Measurements from ENCODE around the gene TRAF3IP1.

Gene TRAF3IP1

GRCh38 chr2:238409341-238410199 is 89.3 kb downstream of the TRAF3IP1 start:
- TF ChIP-seq GATA3 (IDR thresholded peaks at IDR 0.05; ENCODE audit: low read depth, low read length) (no peak), GATA2 (IDR thresholded peaks at IDR 0.05; ENCODE audit: low read depth, low read length) (no peak)

- TF ChIP-seq GATA2 (IDR thresholded peaks at IDR 0.05; ENCODE audit: low read depth, low read length) = no peak
- TF ChIP-seq GATA3 (IDR thresholded peaks at IDR 0.05; ENCODE audit: low read depth, low read length) = no peak
These were observed 91.9 kb downstream of the TRAF3IP1 start for GRCh38 chr2:238412067-238412767.

- TF ChIP-seq GATA3 (IDR thresholded peaks at IDR 0.05; ENCODE audit: low read depth, low read length) (no peak), GATA2 (IDR thresholded peaks at IDR 0.05; ENCODE audit: low read depth, low read length) (no peak)
These were observed 93.0 kb downstream of the TRAF3IP1 start for GRCh38 chr2:238413368-238413767.

GRCh38 chr2:238415036-238415764 is 94.9 kb downstream of the TRAF3IP1 start:
- no peak for TF ChIP-seq GATA2 (IDR thresholded peaks at IDR 0.05; ENCODE audit: low read depth, low read length)
- TF ChIP-seq GATA3 (IDR thresholded peaks at IDR 0.05; ENCODE audit: low read depth, low read length) = no peak

- no peak for TF ChIP-seq GATA3 (IDR thresholded peaks at IDR 0.05; ENCODE audit: low read depth, low read length)
- no peak for TF ChIP-seq GATA2 (IDR thresholded peaks at IDR 0.05; ENCODE audit: low read depth, low read length)
These were observed 95.6 kb downstream of the TRAF3IP1 start for GRCh38 chr2:238415893-238416292.

GRCh38 chr2:238418196-238418998 is 98.1 kb downstream of the TRAF3IP1 start:
- no peak for TF ChIP-seq GATA3 (IDR thresholded peaks at IDR 0.05; ENCODE audit: low read depth, low read length)
- no peak for TF ChIP-seq GATA2 (IDR thresholded peaks at IDR 0.05; ENCODE audit: low read depth, low read length)

- no peak for TF ChIP-seq GATA2 (IDR thresholded peaks at IDR 0.05; ENCODE audit: low read depth, low read length)
- TF ChIP-seq GATA3 (IDR thresholded peaks at IDR 0.05; ENCODE audit: low read depth, low read length) = no peak
These were observed 98.8 kb downstream of the TRAF3IP1 start for GRCh38 chr2:238418999-238419546.

- TF ChIP-seq GATA3 (IDR thresholded peaks at IDR 0.05; ENCODE audit: low read depth, low read length) (no peak), GATA2 (IDR thresholded peaks at IDR 0.05; ENCODE audit: low read depth, low read length) (no peak)
These were observed 100.1 kb downstream of the TRAF3IP1 start for GRCh38 chr2:238420442-238420841.

GRCh38 chr2:238420878-238421694 is 100.8 kb downstream of the TRAF3IP1 start:
- TF ChIP-seq GATA2 (IDR thresholded peaks at IDR 0.05; ENCODE audit: low read depth, low read length) = no peak
- no peak for TF ChIP-seq GATA3 (IDR thresholded peaks at IDR 0.05; ENCODE audit: low read depth, low read length)

GRCh38 chr2:238421695-238422035 is 101.3 kb downstream of the TRAF3IP1 start:
- no peak for TF ChIP-seq GATA3 (IDR thresholded peaks at IDR 0.05; ENCODE audit: low read depth, low read length)
- TF ChIP-seq GATA2 (IDR thresholded peaks at IDR 0.05; ENCODE audit: low read depth, low read length) = no peak

GRCh38 chr2:238422285-238422684 is 102.0 kb downstream of the TRAF3IP1 start:
- TF ChIP-seq GATA3 (IDR thresholded peaks at IDR 0.05; ENCODE audit: low read depth, low read length) (no peak), GATA2 (IDR thresholded peaks at IDR 0.05; ENCODE audit: low read depth, low read length) (no peak)

GRCh38 chr2:238422940-238423339 is 102.6 kb downstream of the TRAF3IP1 start:
- no peak for TF ChIP-seq GATA2 (IDR thresholded peaks at IDR 0.05; ENCODE audit: low read depth, low read length)
